Ureter (tissue), 1 donor: ENCODE measurements around the gene MED8. TPM values are rescaled to one million over a fixed set of nuclear protein-coding genes. Genes with fewer than 3 reads are reported as not detected.
"Not testable (repeated sequence)": the region's sequence is repeated elsewhere in the genome, so short reads cannot be mapped to it uniquely, and the experiment has no call there.

Source experiments
- DNase-seq: peaks from one replicate; pipeline ENCODE4 v3.0.0-alpha.2; 2020; ENCODE audit warnings: low spot score
- total RNA-seq: library from RNA; stranded (reverse); gene quantifications from one replicate; pipeline ENCODE4 v1.2.4, GENCODE V29; 2023
- donor health status: DM: yes; HTN: yes; CAD: no.

Gene MED8
- total RNA-seq, 1 donor from 2014 or later = 30.0 TPM

DNA sequence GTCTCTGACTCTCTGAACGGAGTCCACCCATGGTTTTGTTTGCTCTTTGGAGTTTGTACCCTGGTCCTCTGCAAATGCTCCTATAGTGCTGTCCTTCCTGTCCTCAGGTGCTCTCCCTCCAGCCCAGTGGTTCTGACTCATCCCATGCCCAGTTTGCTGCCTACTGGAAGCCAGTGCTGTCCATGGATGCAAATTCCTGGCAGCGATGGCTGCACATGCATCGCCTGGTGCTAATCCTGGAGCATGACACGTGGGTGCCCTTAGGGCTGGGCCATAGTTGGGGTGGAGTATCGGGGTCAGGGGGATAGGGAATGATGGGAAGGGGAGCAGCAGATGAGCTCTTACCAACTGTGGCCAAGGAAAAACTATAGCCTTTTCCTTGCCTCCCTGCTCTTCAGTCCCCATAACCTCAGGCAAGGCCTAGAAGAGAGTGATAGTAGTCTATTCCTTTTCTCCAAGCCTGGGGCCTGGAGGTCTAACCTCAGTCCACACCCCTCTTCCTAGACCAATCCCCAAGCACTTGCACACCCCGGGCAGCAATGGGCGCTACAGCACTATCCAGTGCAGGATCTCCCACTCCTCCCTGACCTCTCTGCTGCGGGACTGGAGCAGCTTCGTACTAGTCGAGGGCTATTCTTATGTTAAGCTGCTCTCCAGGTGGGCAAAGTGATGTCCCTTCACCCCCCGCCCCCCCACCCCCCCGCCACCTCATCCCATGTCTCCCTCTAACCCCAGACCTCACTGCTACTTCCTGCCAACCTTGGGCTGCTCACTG lies 32.6 kb upstream of the MED8 start:
- DNase-seq = no peak

DNA sequence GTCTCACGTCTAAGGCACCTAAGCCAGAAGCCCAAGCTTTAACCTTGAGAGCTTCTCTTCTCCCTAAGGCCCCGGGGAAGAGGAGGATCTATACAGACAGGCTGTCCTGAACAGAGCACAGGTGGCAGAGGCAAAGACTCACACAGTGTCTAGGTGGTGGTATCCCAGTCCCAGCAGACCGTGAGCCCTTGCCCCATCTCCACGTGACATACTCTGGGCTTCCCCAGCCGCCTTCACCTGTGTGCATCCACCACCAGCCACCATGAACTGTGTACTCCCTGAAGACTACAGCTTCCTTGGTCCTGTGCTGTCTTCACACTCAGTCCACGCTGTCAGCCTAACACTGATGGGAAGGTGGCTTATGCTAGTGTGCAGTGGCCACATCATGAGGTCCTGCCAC lies 31.8 kb upstream of the MED8 start:
- DNase-seq = no peak

DNA sequence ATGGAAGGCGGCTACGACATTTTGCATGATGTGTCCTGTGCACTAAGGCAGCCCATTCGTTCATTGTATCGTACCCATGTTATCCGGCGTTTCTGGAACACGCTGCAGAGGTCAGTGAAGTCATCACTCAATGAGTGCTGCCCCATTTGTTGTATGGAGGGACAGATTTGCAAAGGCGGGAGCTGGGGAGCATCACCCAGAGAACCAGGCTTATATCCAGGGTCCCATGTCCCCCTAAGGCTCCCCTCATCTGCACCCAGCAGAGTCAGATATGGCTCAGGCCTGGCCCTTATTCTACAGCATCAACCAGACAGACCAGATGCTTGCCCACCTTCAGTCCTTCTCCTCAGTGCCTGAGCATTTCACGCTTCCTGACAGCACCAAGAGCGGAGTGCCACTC lies 31.3 kb upstream of the MED8 start:
- no peak for DNase-seq

DNA sequence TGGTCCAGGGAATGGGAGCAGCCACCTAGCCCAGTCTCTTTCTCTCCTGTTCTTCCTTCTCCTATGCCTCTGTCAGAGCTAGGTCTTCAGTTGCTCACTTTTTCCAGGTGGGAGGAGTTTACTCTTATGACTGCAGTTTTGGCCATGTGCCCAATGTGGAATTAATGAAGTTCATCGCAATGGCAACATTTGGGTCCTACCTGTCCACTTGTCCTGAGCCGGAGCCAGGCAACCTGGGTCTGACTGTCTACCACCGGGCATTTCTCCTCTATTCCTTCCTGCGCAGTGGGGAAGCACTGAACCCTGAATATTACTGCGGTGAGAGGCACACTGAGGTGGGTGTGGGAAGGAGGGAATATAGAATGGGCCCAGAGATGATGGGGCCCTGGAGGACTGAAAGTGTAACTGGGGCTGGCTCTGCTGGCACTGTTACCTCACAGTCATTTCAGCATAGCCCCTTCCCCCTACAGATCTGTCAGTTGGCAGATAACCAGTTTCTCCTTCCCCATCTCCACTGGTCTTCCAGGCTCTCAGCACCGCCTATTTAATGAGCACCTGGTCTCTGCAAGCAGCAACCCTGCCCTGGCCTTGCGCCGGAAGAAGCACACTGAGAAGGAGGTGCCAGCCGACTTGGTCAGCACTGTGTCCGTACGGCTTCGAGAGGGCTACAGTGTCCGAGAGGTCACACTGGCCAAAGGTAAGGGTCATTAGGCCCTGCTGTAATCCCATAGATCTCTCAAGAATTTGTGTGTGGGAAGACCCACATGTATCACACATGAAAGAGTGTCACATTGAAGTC lies 30.2 kb upstream of the MED8 start:
- no peak for DNase-seq

DNA sequence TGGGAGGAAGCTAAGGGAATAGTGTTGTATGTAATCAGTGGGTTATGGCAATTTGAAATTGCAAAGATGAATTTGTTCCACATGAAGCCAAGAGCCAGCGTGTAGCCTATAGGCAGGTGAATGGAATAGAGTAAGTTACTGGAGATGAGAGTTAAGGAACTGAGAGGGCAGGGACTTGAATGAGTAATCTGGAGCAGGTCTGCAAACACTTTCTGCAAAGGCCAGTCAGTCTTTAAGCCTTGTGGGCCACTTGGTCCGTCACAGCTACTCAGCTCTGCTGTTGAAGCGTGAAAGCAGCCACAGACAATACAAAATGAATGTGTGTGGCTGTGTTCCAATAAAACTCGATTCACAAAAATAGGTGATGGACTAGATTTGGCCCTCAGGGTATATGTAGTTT lies 29.3 kb upstream of the MED8 start:
- no peak for DNase-seq

DNA sequence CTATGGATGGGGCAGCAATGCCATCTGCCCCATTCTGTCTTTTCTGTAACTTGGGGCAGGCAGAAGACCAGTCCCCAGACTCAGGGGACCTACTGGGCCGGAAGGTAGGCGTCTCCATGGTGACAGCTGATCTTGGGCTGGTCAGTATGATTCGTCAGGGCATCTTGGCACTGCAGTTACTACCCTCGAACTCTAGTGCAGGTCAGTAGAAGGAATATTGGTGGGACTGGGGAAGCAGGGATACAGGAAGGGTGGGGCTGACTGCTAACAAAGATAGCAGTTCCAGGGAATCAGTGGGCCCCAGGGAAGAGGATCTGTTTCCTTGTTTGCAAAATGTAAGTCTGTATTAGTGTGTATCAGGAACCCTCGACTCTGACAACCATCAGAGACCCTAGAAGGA lies 26.3 kb upstream of the MED8 start:
- no peak for DNase-seq

DNA sequence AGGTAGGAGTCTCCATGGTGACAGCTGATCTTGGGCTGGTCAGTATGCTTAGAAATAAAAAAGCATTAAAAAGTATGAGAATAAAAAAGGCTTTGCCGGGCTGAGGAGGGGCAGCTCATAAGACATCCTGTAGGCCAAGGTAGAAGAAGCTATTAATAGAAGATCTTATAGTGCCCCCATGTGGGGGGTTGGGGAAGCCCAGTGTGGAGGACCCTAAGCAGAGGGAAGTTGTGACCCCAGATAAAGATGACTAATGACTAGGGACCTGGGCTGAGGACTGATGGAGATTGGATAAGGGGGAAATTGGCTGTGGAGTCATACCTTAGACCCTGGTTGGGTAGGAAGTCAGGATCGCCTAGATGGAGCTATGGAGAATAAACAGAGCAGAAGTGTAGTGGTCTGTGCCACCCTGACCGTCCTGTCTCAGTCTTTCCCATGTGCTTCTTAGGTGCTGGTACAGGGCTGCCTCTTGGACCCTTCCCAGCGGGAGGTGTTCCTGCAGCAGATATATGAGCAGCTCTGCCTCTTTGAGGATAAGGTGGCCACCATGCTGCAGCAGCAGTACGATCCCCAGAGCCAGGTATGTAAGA lies 25.1 kb upstream of the MED8 start:
- DNase-seq = no peak

DNA sequence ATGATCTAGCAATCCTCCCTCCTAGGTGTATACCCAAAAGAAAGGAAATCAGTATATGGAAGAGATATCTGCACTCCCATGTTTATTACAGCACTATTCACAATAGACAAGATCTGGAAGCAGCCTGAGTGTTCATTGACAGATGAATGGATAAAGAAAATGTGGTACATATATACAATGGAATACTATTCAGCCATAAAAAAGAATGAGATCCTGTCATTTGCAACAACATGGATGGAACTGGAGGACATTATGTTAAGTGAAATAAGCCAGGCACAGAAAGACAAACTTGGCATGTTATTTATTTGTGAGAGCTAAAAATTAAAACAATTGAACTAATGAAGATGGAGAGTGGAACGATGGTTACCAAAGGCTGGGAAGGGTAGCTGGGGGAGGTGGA lies 23.8 kb upstream of the MED8 start:
- not testable (repeated sequence) for DNase-seq

DNA sequence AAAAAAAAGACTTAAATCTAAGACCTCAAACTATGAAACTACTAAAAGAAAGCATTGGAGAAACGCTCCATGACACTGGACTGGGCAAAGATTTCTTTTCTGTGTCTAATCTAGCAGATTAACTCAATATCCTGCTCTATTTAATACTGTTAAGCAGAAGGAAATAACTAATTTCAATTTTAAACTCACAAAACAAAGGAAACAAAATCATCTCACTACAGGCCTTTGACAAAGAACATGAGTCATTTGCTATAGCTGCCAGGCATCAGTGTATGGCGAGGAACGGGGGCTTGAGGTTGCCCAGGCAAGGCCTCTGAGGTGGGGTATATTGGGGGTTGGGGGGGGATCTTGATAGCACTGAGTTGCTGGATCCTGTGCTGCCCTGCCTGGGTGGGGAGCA lies 21.0 kb upstream of the MED8 start:
- no peak for DNase-seq

DNA sequence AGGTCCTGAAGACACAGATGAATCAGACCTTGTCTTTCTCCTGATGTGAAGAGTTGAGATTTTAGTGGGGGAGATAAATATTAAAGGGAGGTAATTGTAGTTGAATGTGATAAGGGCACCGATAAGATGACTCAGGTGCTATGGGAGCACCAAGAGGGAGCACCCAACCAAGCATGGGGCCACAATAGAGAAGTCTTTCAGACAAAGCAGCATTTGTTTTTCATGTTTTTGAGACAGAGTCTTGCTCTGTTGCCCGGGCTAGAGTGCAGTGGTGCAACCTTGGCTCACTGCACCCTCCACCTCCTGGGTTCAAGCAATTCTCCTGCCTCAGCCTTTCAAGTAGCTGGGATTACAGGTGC lies 16.3 kb upstream of the MED8 start:
- no peak for DNase-seq

DNA sequence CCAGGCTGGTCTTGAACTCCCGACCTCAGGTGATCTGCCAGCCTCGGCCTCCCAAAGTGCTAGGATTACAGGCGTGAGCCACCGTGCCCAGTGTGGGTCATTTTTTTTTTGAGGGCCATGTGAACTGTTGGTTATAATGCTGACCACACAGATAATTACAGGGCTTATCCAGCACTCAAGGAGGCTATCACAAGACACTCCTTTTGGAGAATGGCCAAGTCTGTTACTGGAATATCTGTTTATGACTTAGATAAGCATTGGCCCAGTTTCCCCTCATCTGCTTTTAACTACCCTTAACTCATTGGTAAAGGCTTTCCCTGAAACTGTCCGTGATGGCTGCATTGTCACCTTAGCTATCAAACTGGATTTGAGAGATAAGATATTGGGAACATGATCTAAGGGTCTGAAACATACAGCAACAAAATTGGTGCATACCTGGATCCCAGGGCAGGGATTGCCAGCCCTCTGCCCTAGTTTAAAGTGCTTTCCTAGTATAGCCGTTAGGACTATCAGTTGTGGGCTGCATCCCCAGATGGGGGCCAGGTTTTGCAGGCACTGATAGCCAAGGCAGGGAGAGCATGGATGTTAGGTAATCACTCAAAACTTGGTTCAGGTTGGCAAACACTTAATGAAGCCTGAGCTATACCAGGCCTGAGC lies 15.7 kb upstream of the MED8 start:
- DNase-seq = no peak

DNA sequence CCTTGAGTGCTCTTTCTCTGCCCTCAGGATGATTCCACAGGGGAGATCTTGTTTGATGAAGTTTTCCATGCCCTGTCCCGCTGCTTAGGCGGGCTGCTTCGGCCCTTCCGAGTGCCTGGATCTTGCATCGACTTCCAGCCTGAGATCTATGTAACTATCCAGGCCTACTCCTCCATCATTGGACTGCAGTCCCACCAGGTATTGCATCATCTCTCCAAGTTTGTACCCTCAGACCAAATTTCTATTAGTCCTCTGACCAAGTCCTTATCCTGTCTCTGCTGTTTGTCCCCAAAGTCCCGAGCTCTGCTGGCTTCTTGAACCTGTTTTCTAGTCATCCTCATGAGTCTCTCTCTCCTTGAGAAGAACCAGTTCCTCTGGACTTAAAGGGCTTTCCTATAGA lies 14.8 kb upstream of the MED8 start:
- no peak for DNase-seq

DNA sequence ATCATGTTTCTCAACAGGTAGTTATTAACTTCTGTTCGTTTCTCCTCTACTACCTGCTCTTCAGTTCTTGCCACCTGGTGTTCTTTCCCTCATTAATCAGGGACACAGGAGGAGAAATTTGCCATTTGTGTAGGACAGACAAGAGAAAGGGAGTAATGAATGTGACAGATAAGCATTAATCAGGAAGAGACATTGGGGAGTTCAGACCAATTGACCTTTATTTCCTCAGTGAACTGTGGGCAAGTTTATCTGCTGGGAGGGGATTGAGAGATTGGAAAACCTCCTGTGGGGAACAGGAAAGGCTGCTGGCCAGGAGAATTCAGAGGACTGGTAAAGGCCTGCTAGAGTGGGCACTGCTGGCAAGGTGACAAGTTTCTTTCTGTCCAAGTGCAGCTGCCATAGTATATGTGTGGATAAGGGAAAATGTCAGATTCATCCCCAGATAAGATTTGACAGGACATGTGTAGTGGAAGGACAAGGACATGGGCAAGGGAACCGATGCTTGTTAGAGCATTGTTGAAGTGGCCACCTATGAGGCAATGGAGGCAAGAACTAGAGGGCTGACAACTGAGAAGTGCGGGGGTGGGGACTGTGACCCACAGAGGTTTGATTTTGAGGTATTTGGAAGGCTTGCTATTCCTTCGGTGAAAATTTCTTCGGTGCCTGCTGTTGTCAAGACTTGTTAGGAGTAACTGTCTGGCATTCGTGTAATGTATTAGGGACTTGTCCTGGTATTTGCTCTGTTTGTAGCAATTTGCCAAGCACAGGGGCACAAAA lies 12.7 kb upstream of the MED8 start:
- DNase-seq = no peak

DNA sequence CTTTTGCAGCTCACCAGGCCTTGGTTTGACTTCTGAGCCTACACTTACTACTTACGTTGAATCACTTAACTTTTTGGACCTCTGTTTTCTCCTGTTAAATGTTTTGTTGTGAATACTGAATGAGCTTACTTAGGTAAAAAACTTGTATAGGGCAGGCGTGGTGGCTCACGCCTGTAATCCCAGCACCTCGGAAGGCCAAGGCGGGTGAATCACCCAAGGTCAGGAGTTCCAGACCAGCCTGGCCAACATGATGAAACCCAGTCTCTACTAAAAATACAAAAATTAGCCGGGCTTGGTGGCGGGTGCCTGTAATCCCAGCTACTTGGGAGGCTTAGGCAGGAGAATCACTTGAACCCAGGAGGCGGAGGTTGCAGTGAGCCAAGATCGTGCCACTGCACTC lies 10.8 kb upstream of the MED8 start:
- not testable (repeated sequence) for DNase-seq

DNA sequence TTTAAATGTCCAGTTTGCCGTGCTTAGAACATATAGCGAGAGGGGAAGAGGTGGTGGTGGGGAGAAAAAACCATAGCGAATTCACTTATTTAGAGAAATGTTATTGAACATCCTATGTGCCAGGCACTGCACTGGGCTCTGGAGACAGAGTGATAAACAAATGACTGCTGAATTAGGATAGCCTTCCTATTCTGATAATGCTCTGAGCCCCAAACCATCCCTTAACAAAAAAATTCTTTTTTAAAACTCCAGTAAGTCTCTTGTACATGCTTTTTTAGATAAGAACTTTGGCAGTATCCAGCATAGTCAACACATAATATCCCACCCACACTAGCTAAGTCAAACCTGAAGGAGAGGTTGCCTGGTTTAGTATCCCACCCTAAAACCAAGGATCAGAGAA lies 8.6 kb upstream of the MED8 start:
- DNase-seq = no peak

DNA sequence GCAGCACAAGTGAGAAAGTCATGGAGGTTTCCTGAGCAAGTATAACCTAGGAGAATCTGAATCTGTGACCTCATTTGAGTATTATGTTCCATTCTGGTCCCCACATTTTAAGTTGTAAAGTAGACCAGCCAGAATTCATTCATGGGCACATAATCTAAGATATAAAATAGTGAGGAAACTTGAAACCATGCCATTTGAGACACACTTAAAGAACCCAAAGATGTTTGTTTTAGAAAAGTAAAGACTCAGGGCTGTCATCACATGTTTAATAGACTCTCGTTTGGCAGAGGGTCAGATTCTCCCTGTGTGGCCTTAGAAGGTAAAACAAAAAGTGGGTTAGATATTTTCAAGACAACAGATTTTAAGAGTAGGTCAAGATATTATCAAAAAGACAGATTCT lies 6.5 kb upstream of the MED8 start:
- DNase-seq = no peak

DNA sequence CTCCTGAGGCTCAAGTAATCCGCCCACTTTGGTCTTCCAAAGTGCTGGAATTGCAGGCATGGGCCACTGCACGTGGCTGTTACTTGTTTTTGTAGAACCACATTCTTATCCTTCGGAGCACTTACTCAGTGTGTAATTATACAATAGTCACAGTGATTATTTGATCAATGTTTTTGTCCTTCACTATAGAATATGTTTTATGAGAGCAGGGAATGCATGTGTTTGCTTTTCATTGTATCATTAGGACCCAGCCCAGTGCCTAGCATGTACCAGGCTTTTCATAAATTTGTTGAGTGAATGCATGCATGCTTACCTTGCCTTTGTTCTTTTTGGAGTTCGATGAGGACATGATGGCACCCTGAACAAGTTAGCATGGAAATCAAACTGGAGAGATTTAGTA lies 5.9 kb upstream of the MED8 start:
- DNase-seq = no peak

DNA sequence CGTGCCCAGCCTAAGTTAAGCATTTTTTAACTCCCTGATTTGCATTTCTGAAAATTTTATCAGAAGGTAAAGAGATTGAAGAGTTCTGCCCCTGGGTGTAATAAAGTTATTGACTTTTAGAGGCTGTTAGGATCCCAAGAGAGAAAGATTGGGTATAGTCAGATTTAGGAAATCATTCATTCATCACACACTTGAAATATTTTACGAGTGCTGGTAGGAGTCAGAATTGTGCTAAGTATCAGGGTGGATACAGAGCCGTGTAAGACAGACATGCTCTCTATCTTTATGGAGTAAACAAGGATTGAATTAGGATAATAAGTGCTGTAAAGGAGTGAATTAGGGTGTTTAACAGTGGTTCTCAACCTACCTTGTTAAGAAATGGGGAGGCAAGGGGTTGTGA lies 3.1 kb upstream of the MED8 start:
- no peak for DNase-seq

DNA sequence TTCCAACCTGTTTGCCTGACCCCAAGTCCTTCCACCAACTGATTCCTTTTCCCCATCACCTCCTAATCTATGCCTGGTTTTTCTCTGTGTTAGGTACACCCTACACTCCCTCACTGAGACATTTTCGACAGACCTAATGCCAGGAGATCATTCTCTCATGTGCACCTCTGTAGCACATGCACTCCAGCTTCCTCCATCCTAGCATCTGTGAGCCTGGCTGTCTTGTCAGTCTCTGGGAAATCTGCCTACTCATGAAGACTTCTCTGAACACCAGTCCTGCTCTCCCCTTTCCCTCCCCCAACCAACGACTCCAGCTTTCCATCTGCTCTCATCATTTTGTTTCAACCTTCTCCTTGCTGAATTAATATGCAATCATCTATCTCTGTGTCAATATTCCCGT lies 987 bp downstream of the MED8 start:
- DNase-seq = no peak

DNA sequence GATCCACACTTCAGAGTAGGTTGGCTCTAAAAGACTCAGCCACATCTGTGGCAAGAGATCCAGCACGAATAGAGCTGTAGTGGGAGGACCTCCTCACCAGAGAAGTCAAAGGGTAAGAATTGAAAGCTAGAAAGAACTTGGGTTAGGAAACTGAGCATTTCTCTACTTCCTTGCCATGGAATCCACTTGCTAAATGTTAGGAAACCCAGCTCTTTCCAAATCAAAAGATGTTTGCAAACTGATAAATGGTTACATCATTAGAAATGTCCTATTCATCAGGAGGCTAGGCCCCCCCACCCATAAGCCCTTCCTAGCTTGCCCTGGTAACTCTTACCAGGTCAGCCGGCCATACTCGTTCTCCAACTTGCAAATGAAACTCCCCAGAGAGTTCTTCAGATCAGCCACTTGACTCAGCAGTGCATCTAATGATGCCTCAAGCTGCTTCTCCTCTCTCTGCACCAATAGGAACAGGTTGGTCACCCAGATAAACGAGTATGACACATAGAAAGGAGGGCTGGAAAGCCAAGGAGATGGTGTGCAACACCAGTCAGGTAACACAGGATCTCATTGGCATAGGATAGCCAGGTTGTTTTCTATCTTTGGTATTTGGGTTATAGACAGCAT lies 1.5 kb downstream of the MED8 start:
- no peak for DNase-seq

DNA sequence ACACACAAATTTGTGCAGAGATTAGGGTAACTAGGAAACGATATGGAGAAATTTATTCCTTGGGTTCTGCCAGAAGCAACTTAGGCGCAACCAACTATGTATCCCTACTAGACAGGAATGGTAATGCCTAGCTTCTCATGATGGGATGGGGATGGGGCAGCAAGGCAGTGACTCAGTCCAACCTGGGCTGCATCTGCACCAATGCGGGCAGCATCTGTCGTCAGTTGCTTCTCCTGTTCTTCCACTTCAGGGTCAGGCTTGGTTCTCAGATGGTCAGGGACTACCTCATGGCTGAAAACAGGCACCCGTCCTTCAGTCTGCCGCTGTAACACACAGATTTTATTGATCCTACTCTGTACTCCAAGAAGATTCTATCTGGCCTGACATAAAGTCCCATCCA lies 2.9 kb downstream of the MED8 start:
- DNase-seq = no peak
